HL-60 (cell line): Measurements from ENCODE around the gene ARHGEF7.
A peak's percentile ranks its signal among the peaks of the same experiment; 100 is the strongest.

Experiments
- DNase-seq, 2 experiments: peaks; one replicate each; pipeline ENCODE4 v3.0.0-alpha.2; 2010 to 2020; ENCODE audit warnings: low read depth in 1 of 2, low spot score in 1 of 2
- H3K27ac ChIP-seq: fragments of 250-450 bp; sonication (Bioruptor Pico); replicated peaks from 2 replicates; pipeline ENCODE4 v1.5.1; 2020; ENCODE audit warnings: mild to moderate bottlenecking, moderate library complexity
- H3K27me3 ChIP-seq: fragments of 250-450 bp; sonication (Bioruptor Pico); 2 replicates; pipeline ENCODE4 v1.5.1; 2021; ENCODE audit warnings: mild to moderate bottlenecking, moderate library complexity; ENCODE audit not compliant: insufficient read depth, poor library complexity, severe bottlenecking
- H3K4me3 ChIP-seq: replicated peaks from 2 replicates; pipeline ENCODE4 v1.5.1; 2011; ENCODE audit warnings: mild to moderate bottlenecking, control low read depth, low read length; ENCODE audit not compliant: insufficient read depth
- GABPA ChIP-seq: IDR thresholded peaks from 2 replicates; pipeline ENCODE4 v1.6.1; 2012; ENCODE audit warnings: low read depth
- POLR2AphosphoS5 ChIP-seq: IDR thresholded peaks from 2 replicates; pipeline ENCODE4 v1.6.1; 2012; ENCODE audit warnings: low read depth
- SPI1 ChIP-seq: IDR thresholded peaks from 2 replicates; pipeline ENCODE4 v1.6.1; 2012; ENCODE audit warnings: low read depth, mild to moderate bottlenecking, borderline replicate concordance
- TF ChIP-seq, protein P1 (sequence below): IDR thresholded peaks from 2 replicates; pipeline ENCODE4 v1.6.1; 2012; ENCODE audit warnings: low read depth; ENCODE audit not compliant: insufficient replicate concordance
- TF ChIP-seq, protein P2 (sequence below): IDR thresholded peaks from one replicate; pipeline ENCODE4 v1.5.1; 2011; ENCODE audit warnings: low read length, control low read depth, inconsistent platforms; ENCODE audit not compliant: insufficient read depth

Gene ARHGEF7

DNA sequence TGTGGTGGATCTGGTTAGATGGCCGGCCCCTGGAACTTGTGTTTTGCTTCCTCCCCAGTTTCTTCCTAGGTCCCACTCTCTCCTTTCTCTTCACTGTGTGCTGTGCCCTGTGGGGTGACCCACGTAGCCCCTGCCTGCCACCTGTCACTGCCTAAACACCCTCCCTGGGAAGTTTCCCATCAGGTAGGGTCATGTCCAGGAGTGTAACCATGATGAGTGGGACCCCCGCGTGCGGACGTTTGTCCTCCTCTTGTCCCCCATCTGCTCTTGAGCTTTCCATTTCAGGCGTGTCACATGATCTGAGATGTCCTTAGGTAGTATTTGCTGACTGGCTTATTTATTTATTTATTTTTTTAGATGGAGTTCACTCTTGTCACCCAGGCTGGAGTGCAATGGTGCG lies 61.3 kb downstream of the ARHGEF7 start:
- H3K4me3 ChIP-seq: no peak overlapping the region
- no peak for DNase-seq

DNA sequence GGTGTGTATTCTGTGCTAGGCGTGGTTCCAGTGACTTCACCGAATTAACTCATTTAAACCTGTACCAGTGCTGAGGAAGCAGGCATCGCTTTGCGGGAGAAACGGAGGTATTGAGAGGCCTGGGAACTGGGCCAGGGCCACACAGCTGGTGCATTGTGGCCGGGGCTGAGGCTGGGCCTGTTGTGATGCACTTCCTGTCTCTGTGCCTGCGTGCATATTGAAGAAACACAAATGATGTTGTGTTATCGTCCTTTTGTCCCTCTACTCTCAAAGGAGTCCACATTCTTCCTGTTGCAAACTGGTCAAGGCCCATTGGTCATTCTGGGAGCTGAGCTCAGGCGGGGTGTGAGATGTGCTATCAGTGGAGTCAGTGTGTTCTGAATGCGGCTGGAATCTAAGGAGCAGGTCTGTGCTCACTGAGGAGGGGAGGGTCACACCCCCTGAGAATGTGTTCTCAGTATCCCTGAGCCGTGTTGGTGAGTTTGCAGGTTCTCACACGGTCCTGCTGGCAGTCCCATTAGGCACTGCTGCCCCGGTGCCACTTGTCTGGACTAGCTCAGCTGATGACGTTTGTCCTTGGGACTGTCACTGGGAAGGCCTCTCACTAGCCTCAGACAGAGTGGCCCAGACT lies 62.1 kb downstream of the ARHGEF7 start:
- DNase-seq: peak in 1 of 2 experiments; percentile 76
- no peak overlapping the region; the same call in 1 of the 2 replicates for H3K27ac ChIP-seq

More for the DNA sequence above, 61.3 kb downstream of the ARHGEF7 start:
- Histone ChIP-seq H3K27me3 (no peaks in the 10 kb centered on the region), H3K27ac (no peak overlapping the region)
- no peak for TF ChIP-seq POLR2AphosphoS5
- TF ChIP-seq, protein P1, sequence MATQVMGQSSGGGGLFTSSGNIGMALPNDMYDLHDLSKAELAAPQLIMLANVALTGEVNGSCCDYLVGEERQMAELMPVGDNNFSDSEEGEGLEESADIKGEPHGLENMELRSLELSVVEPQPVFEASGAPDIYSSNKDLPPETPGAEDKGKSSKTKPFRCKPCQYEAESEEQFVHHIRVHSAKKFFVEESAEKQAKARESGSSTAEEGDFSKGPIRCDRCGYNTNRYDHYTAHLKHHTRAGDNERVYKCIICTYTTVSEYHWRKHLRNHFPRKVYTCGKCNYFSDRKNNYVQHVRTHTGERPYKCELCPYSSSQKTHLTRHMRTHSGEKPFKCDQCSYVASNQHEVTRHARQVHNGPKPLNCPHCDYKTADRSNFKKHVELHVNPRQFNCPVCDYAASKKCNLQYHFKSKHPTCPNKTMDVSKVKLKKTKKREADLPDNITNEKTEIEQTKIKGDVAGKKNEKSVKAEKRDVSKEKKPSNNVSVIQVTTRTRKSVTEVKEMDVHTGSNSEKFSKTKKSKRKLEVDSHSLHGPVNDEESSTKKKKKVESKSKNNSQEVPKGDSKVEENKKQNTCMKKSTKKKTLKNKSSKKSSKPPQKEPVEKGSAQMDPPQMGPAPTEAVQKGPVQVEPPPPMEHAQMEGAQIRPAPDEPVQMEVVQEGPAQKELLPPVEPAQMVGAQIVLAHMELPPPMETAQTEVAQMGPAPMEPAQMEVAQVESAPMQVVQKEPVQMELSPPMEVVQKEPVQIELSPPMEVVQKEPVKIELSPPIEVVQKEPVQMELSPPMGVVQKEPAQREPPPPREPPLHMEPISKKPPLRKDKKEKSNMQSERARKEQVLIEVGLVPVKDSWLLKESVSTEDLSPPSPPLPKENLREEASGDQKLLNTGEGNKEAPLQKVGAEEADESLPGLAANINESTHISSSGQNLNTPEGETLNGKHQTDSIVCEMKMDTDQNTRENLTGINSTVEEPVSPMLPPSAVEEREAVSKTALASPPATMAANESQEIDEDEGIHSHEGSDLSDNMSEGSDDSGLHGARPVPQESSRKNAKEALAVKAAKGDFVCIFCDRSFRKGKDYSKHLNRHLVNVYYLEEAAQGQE: no peak

DNA sequence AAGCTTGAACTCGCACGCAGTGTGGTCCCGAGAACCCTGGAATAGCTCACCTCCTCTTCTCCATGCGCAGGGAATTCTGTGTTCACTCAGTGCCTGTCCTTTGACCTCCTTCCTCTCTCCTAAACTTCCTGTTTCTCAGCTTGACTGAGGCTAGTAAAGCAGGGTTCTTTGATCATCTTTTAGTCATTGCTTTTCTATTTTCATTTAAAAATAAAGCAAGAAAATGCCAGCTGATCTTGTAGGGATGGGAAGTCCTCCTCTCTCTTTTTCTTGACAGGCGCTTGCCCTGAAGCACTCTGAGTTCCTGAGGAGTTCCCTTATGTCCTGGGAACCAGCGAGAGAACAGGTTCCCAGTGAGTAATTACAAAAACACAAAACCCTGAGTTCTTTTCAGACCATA lies 62.8 kb downstream of the ARHGEF7 start:
- H3K27ac ChIP-seq: no peak overlapping the region
- no peak for DNase-seq

More for the DNA sequence above, 62.1 kb downstream of the ARHGEF7 start:
- Histone ChIP-seq H3K27me3 (no peaks in the 10 kb centered on the region), H3K4me3 (no peak overlapping the region)
- peak; percentile 75 for TF ChIP-seq POLR2AphosphoS5
- peak; percentile 48; the same call in 1 of the 2 replicates for TF ChIP-seq SPI1
- TF ChIP-seq GABPA: no peak
- TF ChIP-seq, protein P2, sequence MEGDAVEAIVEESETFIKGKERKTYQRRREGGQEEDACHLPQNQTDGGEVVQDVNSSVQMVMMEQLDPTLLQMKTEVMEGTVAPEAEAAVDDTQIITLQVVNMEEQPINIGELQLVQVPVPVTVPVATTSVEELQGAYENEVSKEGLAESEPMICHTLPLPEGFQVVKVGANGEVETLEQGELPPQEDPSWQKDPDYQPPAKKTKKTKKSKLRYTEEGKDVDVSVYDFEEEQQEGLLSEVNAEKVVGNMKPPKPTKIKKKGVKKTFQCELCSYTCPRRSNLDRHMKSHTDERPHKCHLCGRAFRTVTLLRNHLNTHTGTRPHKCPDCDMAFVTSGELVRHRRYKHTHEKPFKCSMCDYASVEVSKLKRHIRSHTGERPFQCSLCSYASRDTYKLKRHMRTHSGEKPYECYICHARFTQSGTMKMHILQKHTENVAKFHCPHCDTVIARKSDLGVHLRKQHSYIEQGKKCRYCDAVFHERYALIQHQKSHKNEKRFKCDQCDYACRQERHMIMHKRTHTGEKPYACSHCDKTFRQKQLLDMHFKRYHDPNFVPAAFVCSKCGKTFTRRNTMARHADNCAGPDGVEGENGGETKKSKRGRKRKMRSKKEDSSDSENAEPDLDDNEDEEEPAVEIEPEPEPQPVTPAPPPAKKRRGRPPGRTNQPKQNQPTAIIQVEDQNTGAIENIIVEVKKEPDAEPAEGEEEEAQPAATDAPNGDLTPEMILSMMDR: no peak
- TF ChIP-seq, protein P1: no peak

More for the DNA sequence above, 62.8 kb downstream of the ARHGEF7 start:
- Histone ChIP-seq H3K27me3 (no peaks in the 10 kb centered on the region), H3K4me3 (no peak overlapping the region)
- TF ChIP-seq GABPA (no peak), SPI1 (no peak), POLR2AphosphoS5 (no peak)
- TF ChIP-seq, protein P2: no peak
- TF ChIP-seq, protein P1: no peak
